HG03066 (cell line): ENCODE data around the gene TOMM40.
"Not testable (repeated sequence)": the region's sequence is repeated elsewhere in the genome, so short reads cannot be mapped to it uniquely, and the experiment has no call there.

Experiments used
- ATAC-seq: cut with Tn5 transposase; IDR thresholded peaks from one replicate; pipeline ENCODE4 v1.9.1; 2021; ENCODE audit warnings: low read depth; ENCODE audit not compliant: unreplicated experiment

TOMM40 gene

GRCh38 chr19:44924243-44924725 lies 33.2 kb downstream of the TOMM40 start:
- no peak for ATAC-seq

DNA sequence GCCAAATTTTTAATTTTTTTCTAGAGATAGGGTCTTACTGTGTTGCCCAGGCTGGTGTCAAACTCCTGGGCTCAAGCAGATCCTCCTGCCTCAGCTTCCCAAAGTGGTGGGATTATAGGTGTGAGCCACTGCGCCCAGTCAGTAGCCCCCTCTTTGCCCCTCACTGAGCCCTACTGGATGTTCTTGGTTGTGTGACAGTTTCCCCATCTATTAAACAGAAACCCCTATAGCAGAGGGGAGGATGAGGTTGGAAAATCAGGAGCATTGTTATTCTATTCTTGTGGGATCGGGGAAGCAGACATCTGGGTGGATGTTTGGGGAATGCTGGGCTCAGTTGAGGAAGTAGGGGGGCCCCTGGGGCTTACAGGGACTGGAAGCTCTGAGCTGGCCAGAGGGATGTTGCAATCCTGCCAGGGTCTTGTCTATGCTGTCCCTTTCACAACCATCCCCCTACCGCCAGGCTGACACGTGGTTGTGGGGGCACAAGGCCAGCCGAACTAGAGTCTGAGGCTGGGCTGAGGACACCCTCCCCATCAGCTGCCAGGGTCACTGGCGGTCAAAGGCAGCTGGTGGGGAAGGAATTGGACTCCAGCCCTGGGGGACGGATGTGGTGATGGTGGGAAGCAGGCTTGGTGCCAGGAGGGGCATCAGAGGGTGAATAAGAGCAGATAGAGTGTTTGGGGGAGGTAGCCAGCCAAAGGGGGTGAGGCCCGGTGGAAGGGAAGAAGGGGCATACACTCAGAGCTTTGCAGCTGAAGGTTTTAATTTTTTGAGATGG lies 34.2 kb downstream of the TOMM40 start:
- no peak for ATAC-seq

GRCh38 chr19:44926245-44927077 lies 35.4 kb downstream of the TOMM40 start:
- ATAC-seq: not testable (repeated sequence)

DNA sequence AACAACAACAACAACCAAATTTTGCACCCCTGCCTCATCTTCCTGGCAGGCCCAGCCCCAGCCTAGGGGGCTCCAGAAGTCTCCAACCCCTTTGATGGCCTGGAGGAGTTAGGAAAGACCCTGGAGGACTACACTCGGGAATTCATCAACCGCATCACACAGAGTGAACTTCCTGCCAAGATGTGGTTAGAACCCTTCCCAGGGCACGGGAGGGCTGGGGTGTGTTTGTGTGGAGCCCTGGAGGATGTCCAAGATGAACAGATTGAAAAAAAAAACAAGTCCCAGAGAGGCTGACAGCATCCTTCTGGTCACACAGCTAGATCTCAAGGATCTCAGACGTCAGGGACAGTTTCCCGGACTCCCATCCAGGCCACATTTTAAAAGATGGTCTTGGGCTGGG lies 36.7 kb downstream of the TOMM40 start:
- no peak for ATAC-seq

DNA sequence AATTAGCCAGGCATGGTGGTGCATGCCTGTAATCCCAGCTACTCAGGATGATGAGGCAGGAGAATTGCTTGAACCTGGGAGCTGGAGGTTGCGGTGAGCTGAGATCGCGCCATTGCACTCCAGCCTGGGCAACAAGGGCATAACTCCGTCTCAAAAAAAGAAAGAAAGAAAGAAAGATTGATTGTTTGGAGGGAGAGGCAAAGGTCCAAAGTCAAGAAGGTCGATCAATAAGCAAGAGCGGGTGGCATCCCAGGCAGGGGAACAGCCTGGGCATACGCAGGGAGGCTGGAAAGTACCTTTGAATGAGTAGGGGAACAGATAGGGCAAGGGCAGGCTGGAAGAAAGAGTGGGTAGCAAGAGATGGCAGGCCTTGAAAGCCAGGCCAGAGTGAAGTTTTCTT lies 39.0 kb downstream of the TOMM40 start:
- no peak for ATAC-seq

DNA sequence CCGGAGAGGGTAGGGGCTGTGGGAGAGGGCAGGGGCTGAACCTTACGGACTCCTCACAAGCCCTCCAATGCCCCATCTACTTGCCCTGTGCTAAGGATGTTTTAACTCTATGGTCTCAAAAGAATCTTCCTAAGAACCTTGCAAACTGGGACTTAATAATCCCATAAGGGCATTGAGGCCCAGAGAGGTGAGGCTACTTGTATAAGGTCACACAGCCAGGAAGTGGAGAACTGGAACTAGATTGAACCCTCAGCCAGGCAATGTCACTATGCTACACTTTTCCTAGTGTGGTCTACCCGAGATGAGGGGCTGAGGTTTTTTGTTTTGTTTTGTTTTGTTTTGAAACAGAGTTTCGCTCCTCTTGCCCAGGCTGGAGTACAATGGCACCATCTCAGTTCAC lies 40.5 kb downstream of the TOMM40 start:
- ATAC-seq: no peak

GRCh38 chr19:44939668-44940067 lies 48.6 kb downstream of the TOMM40 start:
- no peak for ATAC-seq

DNA sequence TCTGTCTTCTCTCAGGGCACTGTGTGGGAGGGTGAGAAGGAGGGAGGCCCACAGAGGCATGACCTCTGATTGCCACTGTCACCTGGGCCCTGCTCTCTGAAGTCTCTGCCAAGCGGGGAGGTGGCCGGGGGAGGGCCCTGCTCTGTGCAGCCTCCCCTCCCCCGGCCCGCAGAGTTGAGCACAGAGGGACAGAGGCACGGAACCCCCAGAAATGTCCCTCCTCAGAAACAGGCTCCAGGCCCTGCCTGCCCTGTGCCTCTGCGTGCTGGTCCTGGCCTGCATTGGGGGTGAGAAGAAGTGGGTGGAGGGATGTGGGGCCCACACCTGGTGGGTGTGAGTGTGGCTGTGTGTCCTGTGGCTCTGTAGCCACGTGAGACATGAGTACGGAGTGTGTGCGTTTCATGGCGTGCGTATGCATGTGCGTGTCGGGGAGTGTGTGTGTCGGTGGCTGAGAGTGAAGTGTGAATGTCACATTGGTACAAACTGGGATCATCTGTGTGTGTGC lies 51.1 kb downstream of the TOMM40 start, which contains the start of gene APOC4:
TSS of gene APOC4 (plus strand) at position 171 of the 505 bp plus-strand sequence. CDS start at position 212, 41 bp downstream.
- ATAC-seq: no peak

- ATAC-seq: no peak
These were observed 52.8 kb downstream of the TOMM40 start for GRCh38 chr19:44943801-44944249.

- ATAC-seq: no peak
These were observed 56.1 kb downstream of the TOMM40 start for GRCh38 chr19:44947041-44947581.

GRCh38 chr19:44948237-44948636 lies 57.2 kb downstream of the TOMM40 start:
- ATAC-seq: no peak

DNA sequence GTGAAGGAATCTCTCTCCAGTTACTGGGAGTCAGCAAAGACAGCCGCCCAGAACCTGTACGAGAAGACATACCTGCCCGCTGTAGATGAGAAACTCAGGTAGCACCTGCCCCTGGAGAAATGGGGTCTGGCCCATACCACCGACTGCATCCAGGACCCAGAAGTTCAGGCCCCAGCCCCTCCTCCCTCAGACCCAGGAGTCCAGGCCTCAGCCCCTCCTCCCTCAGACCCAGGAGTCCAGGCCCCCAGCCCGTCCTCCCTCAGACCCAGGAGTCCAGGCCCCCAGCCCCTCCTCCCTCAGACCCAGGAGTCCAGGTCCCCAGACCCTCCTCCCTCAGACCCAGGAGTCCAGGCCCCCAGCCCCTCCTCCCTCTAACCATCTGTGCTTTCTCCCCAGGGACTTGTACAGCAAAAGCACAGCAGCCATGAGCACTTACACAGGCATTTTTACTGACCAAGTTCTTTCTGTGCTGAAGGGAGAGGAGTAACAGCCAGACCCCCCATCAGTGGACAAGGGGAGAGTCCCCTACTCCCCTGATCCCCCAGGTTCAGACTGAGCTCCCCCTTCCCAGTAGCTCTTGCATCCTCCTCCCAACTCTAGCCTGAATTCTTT lies 57.8 kb downstream of the TOMM40 start:
- no peak for ATAC-seq

DNA sequence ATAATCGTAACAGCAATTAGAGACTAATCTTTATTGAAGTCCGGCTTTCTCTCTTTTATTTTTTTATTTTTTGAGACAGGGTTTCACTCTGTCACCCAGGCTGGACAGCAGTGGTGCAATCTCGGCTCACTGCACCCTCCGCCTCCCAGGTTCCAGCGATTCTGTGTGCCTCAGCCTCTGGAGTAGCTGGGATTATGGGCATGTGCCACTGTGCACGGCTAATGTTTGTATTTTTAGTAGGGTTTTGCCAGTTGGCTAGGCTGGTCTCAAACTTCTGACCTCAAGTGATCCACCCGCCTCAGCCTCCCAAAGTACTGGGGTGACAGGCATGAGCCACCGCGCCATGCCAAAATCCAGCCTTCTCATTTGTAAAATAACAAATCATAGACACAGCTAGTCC lies 58.5 kb downstream of the TOMM40 start:
- ATAC-seq: no peak

GRCh38 chr19:44951179-44952159 lies 60.4 kb downstream of the TOMM40 start:
- no peak for ATAC-seq
